ENCODE results near the gene EFNA4.

EFNA4 gene

GRCh38 chr1:155052439-155053395 lies 10.8 kb upstream of the EFNA4 start:
- DNase-seq (ENCODE audit: low read depth) = no peak

GRCh38 chr1:155053531-155054105 lies 9.9 kb upstream of the EFNA4 start:
- DNase-seq (ENCODE audit: low read depth) = no peak

GRCh38 chr1:155057104-155057503 lies 6.4 kb upstream of the EFNA4 start:
- no peak for DNase-seq (ENCODE audit: low read depth)

- DNase-seq (ENCODE audit: low read depth) = no peak
Observed at GRCh38 chr1:155057788-155058211, 5.7 kb upstream of the EFNA4 start.

- DNase-seq (ENCODE audit: low read depth) = no peak
Observed at GRCh38 chr1:155060736-155061135, 2.8 kb upstream of the EFNA4 start.

GRCh38 chr1:155061381-155062150 lies 2.0 kb upstream of the EFNA4 start:
- peak; percentile 89 for DNase-seq (ENCODE audit: low read depth)

- no peak for DNase-seq (ENCODE audit: low read depth)
Observed at GRCh38 chr1:155062151-155062686, 1.3 kb upstream of the EFNA4 start.

GRCh38 chr1:155062702-155063411 lies 683 bp upstream of the EFNA4 start:
- peak; percentile 55 for DNase-seq (ENCODE audit: low read depth)

- no peak for DNase-seq (ENCODE audit: low read depth)
Observed at GRCh38 chr1:155064111-155064831, 731 bp downstream of the EFNA4 start.

- DNase-seq (ENCODE audit: low read depth) = no peak
Observed at GRCh38 chr1:155064832-155065429, 1.4 kb downstream of the EFNA4 start.

- no peak for DNase-seq (ENCODE audit: low read depth)
Observed at GRCh38 chr1:155066777-155067176, 3.2 kb downstream of the EFNA4 start.

GRCh38 chr1:155068599-155068998 lies 5.1 kb downstream of the EFNA4 start:
- no peak for DNase-seq (ENCODE audit: low read depth)

GRCh38 chr1:155069551-155070157 lies 6.1 kb downstream of the EFNA4 start:
- no peak for DNase-seq (ENCODE audit: low read depth)

- DNase-seq (ENCODE audit: low read depth) = no peak
Observed at GRCh38 chr1:155070158-155070621, 6.7 kb downstream of the EFNA4 start.

- DNase-seq (ENCODE audit: low read depth) = peak; percentile 61
Observed at GRCh38 chr1:155070721-155071569, 7.4 kb downstream of the EFNA4 start.

GRCh38 chr1:155071701-155072100 lies 8.2 kb downstream of the EFNA4 start:
- no peak for DNase-seq (ENCODE audit: low read depth)

- no peak for DNase-seq (ENCODE audit: low read depth)
Observed at GRCh38 chr1:155072531-155073289, 9.2 kb downstream of the EFNA4 start.
